GM13976 (cell line): ENCODE results near the gene SOHLH2.

Source experiments
- DNase-seq: peaks from one replicate; pipeline ENCODE4 v3.0.0; 2012; ENCODE audit warnings: low spot score
- CTCF ChIP-seq: IDR thresholded peaks from 2 replicates; pipeline ENCODE4 v1.5.1; 2012; ENCODE audit warnings: borderline replicate concordance, mild to moderate bottlenecking; ENCODE audit not compliant: insufficient read depth; ENCODE audit errors: extremely low read depth, missing control alignments, control extremely low read depth
- in situ Hi-C: fragments of 300-500 bp; cut with MboI; formaldehyde crosslinking; loops from one replicate; pipeline ENCODE4 v1.12.0; 2022; ENCODE audit warnings: low sequenced_read_pairs, mixed read lengths, inconsistent platforms; ENCODE audit not compliant: unreplicated experiment

The SOHLH2 gene

GRCh38 chr13:36219883-36220282, 5.5 kb upstream of the SOHLH2 start:
- no peak for TF ChIP-seq CTCF
- in situ Hi-C loops: no loop called here
- no peak for DNase-seq

- TF ChIP-seq CTCF: no peak
- no peak for DNase-seq
- in situ Hi-C loops: no loop called here
Measured at GRCh38 chr13:36217456-36217855, 3.1 kb upstream of the SOHLH2 start.

- in situ Hi-C loops: no loop called here
- no peak for TF ChIP-seq CTCF
- no peak for DNase-seq
Measured at GRCh38 chr13:36212789-36213188, 1.6 kb downstream of the SOHLH2 start.

- no peak for TF ChIP-seq CTCF
- in situ Hi-C loops: no loop called here
- no peak for DNase-seq
Measured at GRCh38 chr13:36211567-36211966, 2.8 kb downstream of the SOHLH2 start.

GRCh38 chr13:36210738-36211137, 3.6 kb downstream of the SOHLH2 start:
- in situ Hi-C loops: no loop called here
- DNase-seq: no peak
- no peak for TF ChIP-seq CTCF

- in situ Hi-C loops: no loop called here
- no peak for DNase-seq
- TF ChIP-seq CTCF: no peak
Measured at GRCh38 chr13:36207672-36208071, 6.7 kb downstream of the SOHLH2 start.
